Tibial nerve (tissue), 4 donors: ENCODE data around the gene ZNF341. TPM values are rescaled to one million over a fixed set of nuclear protein-coding genes. Genes with fewer than 3 reads are reported as not detected.
"Not testable (repeated sequence)": the region's sequence is repeated elsewhere in the genome, so short reads cannot be mapped to it uniquely, and the experiment has no call there.

ENCODE experiments used
- DNase-seq, 2 donors: peaks; one replicate each; pipeline ENCODE4 v3.0.0-alpha.2; 2019; ENCODE audit warnings: low spot score in 2 of 2
- H3K27ac ChIP-seq, 4 donors: fragments of 200-600 bp; sonication (generic) in 3 of 4; one replicate each; pipeline ENCODE4 v1.5.1; 2017 to 2019; ENCODE audit warnings: mild to moderate bottlenecking in 1 of 4
- H3K27me3 ChIP-seq, 2 donors: fragments of 200-600 bp; sonication (generic) in 1 of 2; one replicate each; pipeline versions ENCODE4 v1.5.1 to v1.6.0; 2017 to 2019
- H3K36me3 ChIP-seq, 3 donors: fragments of 200-600 bp; sonication (generic); one replicate each; pipeline ENCODE4 v1.5.1; 2018 to 2019
- H3K4me1 ChIP-seq, 4 donors: fragments of 200-600 bp; sonication (generic) in 3 of 4; one replicate each; pipeline ENCODE4 v1.5.1; 2017 to 2019
- H3K4me3 ChIP-seq, 4 donors: fragments of 200-600 bp; sonication (generic) in 3 of 4; one replicate each; pipeline ENCODE4 v1.5.1; 2017 to 2019; ENCODE audit warnings: mild to moderate bottlenecking in 1 of 4, moderate library complexity in 1 of 4
- H3K9me3 ChIP-seq, 4 donors: fragments of 200-600 bp; sonication (generic) in 3 of 4; one replicate each; pipeline ENCODE4 v1.5.1; 2017 to 2019
- EP300 ChIP-seq, 2 donors: sonication (generic); formaldehyde crosslinking; IDR thresholded peaks; one replicate each; pipeline ENCODE4 v1.6.1; 2017; ENCODE audit warnings: antibody characterized with exemption in 2 of 2, mild to moderate bottlenecking in 1 of 2
- POLR2A ChIP-seq, 2 donors: fragments of 450-650 bp; IDR thresholded peaks; one replicate each; pipeline ENCODE4 v1.6.1; 2017; ENCODE audit warnings: antibody characterized with exemption in 2 of 2, mild to moderate bottlenecking in 2 of 2, moderate library complexity in 2 of 2
- WGBS, 2 donors: methylation state at CpG; one replicate each; pipeline ENCODE4 v1.1.5; 2018; 5-methylcytosine and 5-hydroxymethylcytosine counted together
- total RNA-seq, 4 donors: library from RNA; depleted of rRNA; stranded (reverse); fragments of >200 nt; gene quantifications; one replicate each; pipeline ENCODE4 v1.1.0, GENCODE V29; 2016
- TF ChIP-seq, protein P1 (sequence below), 5 experiments: fragments of 200-600 bp in 3 of 5; fragments of 450-650 bp in 2 of 5; sonication (generic) in 3 of 5; IDR thresholded peaks; one replicate each; pipeline ENCODE4 v1.5.1; 2016 to 2019; ENCODE audit warnings: antibody characterized with exemption in 5 of 5, mild to moderate bottlenecking in 3 of 5, moderate library complexity in 2 of 5

Gene ZNF341
- total RNA-seq, 4 donors from 2014 or later: 1.7 to 4.8 (median 2.1) TPM

GRCh38 chr20:33697129-33697528 lies 34.7 kb upstream of the ZNF341 start:
- 70 to 74% methylated on average over 8 of the region's 8 CpGs for WGBS, 2 donors
- TF ChIP-seq EP300 (IDR thresholded peaks at IDR 0.05): no peak
- TF ChIP-seq, protein P1, sequence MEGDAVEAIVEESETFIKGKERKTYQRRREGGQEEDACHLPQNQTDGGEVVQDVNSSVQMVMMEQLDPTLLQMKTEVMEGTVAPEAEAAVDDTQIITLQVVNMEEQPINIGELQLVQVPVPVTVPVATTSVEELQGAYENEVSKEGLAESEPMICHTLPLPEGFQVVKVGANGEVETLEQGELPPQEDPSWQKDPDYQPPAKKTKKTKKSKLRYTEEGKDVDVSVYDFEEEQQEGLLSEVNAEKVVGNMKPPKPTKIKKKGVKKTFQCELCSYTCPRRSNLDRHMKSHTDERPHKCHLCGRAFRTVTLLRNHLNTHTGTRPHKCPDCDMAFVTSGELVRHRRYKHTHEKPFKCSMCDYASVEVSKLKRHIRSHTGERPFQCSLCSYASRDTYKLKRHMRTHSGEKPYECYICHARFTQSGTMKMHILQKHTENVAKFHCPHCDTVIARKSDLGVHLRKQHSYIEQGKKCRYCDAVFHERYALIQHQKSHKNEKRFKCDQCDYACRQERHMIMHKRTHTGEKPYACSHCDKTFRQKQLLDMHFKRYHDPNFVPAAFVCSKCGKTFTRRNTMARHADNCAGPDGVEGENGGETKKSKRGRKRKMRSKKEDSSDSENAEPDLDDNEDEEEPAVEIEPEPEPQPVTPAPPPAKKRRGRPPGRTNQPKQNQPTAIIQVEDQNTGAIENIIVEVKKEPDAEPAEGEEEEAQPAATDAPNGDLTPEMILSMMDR (IDR thresholded peaks at IDR 0.05): no peak
- no peak for TF ChIP-seq POLR2A (IDR thresholded peaks at IDR 0.05)
- Histone ChIP-seq H3K4me1 (peaks cover 0 to 19% (median 3%) of the 10 kb centered on the region in 4 donors), H3K9me3 (no peaks in the 10 kb centered on the region), H3K36me3 (no peaks in the 10 kb centered on the region), H3K4me3 (no peak overlapping the region), H3K27ac (peak overlapping the region in 2 of 4 donors; percentile 26 to 47), H3K27me3 (no peaks in the 10 kb centered on the region)
- DNase-seq: peak in 1 of 2 donors; percentile 45

- 93 to 99% methylated on average over 13 to 14 of the region's 27 CpGs for whole genome bisulfite sequencing, 2 donors
- not testable (repeated sequence) for H3K27me3 ChIP-seq, H3K4me3 ChIP-seq, H3K27ac ChIP-seq, H3K4me1 ChIP-seq, H3K36me3 ChIP-seq, H3K9me3 ChIP-seq, DNase-seq
These were observed 32.8 kb upstream of the ZNF341 start for GRCh38 chr20:33698966-33699365.

GRCh38 chr20:33700696-33701441 lies 30.9 kb upstream of the ZNF341 start:
- H3K4me1 ChIP-seq, H3K4me3 ChIP-seq, H3K9me3 ChIP-seq, DNase-seq, H3K27ac ChIP-seq, H3K27me3 ChIP-seq: not testable (repeated sequence)
- H3K36me3 ChIP-seq: peaks cover 0 to 23% (median 0%) of the 10 kb centered on the region in 3 donors
- WGBS, 2 donors: 91 to 97% methylated on average over 16 to 37 of the region's 45 CpGs

DNA sequence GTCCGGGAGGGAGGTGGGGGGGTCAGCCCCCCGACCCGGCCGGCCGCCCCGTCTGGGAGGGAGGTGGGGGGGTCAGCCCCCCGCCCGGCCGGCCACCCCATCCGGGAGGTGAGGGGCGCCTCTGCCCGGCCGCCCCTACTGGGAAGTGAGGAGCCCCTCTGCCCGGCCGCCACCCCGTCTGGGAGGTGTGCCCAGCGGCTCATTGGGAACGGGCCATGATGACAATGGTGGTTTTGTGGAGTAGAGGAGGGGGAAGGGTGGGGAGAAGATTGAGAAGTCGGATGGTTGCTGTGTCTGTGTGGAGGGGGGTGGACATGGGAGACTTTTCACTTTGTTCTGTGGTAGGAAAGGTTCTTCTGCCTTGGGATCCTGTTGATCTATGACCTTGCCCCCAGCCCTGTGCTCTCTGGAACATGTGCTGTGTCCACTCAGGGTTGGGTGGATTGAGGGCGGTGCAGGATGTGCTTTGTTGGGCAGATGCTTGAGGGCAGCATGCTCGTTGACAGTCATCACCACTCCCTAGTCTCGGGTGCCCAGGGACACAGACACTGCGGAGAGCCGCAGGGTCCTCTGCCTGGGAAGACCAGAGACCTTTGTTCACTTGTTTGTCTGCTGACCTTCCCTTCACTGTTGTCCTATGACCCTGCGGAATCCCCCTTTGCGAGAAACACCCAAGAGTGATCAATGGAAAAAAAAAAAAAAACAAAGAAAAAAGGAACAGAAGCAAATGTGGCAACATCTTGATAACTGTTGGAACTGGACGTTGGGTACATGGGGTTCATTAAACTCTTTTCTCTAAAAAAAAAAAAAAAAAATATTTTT lies 30.0 kb upstream of the ZNF341 start:
- Histone ChIP-seq H3K4me1 (no peaks in the 10 kb centered on the region), H3K9me3 (no peaks in the 10 kb centered on the region), H3K27ac (no peak overlapping the region), H3K27me3 (no peaks in the 10 kb centered on the region), H3K36me3 (peaks cover 0 to 33% (median 0%) of the 10 kb centered on the region in 3 donors), H3K4me3 (no peak overlapping the region)
- 76 to 79% methylated on average over 12 to 17 of the region's 27 CpGs for WGBS, 2 donors
- no peak for DNase-seq
- TF ChIP-seq EP300 (IDR thresholded peaks at IDR 0.05): no peak
- TF ChIP-seq, protein P1 (IDR thresholded peaks at IDR 0.05): no peak
- no peak for TF ChIP-seq POLR2A (IDR thresholded peaks at IDR 0.05)

GRCh38 chr20:33702861-33703260 lies 28.9 kb upstream of the ZNF341 start:
- Histone ChIP-seq H3K4me3 (no peak overlapping the region), H3K4me1 (no peaks in the 10 kb centered on the region), H3K27me3 (no peaks in the 10 kb centered on the region), H3K27ac (no peak overlapping the region), H3K9me3 (no peaks in the 10 kb centered on the region), H3K36me3 (peaks cover 0 to 43% (median 0%) of the 10 kb centered on the region in 3 donors)
- TF ChIP-seq POLR2A (IDR thresholded peaks at IDR 0.05) (no peak), EP300 (IDR thresholded peaks at IDR 0.05) (no peak)
- TF ChIP-seq, protein P1 (IDR thresholded peaks at IDR 0.05): no peak
- no peak for DNase-seq
- 63 to 67% methylated on average over 5 of the region's 5 CpGs for WGBS, 2 donors
